ENCODE measurements around the gene KCNQ5.
A peak's percentile ranks its signal among the peaks of the same experiment; 100 is the strongest.

Gene KCNQ5

DNA sequence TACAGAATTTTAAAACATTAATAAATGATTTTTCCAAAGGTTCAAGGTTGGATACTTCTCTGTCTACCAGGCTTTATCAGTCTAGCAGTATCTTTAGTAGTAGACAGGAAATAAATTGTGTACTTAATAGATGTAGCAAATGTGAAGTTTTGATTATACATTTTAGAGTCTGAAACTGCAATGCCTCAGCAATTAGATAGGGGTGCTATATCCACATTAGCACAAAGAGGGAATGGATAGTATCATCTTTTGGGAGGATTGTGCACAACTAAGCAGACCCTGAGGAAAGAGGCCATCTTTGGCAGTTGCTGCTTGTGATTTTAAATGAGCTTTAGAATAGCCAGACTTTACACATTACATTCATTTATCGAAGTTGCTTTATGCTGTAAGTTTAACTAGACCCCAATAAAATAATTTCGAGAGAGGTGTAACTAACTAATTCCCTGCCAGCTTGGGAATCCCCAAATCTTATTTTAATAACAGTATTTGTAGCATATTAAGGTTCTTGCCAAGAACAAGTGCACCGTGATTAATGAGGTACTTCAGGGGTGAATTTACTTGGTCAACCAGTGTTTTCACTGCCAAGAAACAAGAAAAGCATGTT lies 2.8 kb downstream of the KCNQ5 start:
- peak; percentile 64 for FAIRE-seq
- DNase-seq (ENCODE audit: insufficient read length, low spot score) = peak; percentile 24

GRCh38 chr6:72626126-72626525 lies 4.3 kb downstream of the KCNQ5 start:
- TF ChIP-seq POLR2A (IDR thresholded peaks at IDR 0.05; ENCODE audit: low read depth, low read length) = no peak
- DNase-seq (ENCODE audit: insufficient read length, low spot score) = no peak
- no peak for FAIRE-seq

More for the DNA sequence above, 2.8 kb downstream of the KCNQ5 start:
- no peak for TF ChIP-seq POLR2A (IDR thresholded peaks at IDR 0.05; ENCODE audit: low read depth, low read length)

GRCh38 chr6:72627539-72627938 lies 5.7 kb downstream of the KCNQ5 start:
- FAIRE-seq = no peak
- no peak for TF ChIP-seq POLR2A (IDR thresholded peaks at IDR 0.05; ENCODE audit: low read depth, low read length)
- DNase-seq (ENCODE audit: insufficient read length, low spot score) = no peak

GRCh38 chr6:72631480-72631879 lies 9.6 kb downstream of the KCNQ5 start:
- no peak for TF ChIP-seq POLR2A (IDR thresholded peaks at IDR 0.05; ENCODE audit: low read depth, low read length)
- DNase-seq (ENCODE audit: insufficient read length, low spot score) (no peak), FAIRE-seq (peak; percentile 78)

- no peak for TF ChIP-seq POLR2A (IDR thresholded peaks at IDR 0.05; ENCODE audit: low read depth, low read length)
- FAIRE-seq (no peak), DNase-seq (ENCODE audit: insufficient read length, low spot score) (no peak)
Measured at GRCh38 chr6:72635636-72636035, 13.8 kb downstream of the KCNQ5 start.

GRCh38 chr6:72636215-72636614 lies 14.4 kb downstream of the KCNQ5 start:
- FAIRE-seq (no peak), DNase-seq (ENCODE audit: insufficient read length, low spot score) (no peak)
- TF ChIP-seq POLR2A (IDR thresholded peaks at IDR 0.05; ENCODE audit: low read depth, low read length) = no peak

DNA sequence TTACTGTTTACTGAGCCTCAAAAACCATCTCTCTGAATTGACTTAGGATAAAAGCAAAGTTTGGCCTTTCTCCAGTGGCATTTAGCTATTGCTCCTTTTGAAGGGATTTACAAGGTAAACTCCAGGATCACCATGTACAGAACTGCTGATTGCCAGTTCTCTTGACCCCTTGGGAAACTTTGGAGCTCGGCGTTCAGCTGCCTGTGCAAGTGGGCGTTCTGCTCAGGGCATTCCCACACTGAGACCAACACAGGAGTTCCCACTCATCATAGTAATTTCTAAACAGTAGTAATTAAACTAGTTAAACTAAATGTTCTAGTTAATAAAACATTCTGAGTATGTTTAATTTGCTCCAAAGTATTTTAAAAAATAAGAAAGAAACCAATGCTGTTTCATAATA lies 14.9 kb downstream of the KCNQ5 start:
- FAIRE-seq = no peak
- DNase-seq (ENCODE audit: insufficient read length, low spot score) = no peak
- no peak for TF ChIP-seq POLR2A (IDR thresholded peaks at IDR 0.05; ENCODE audit: low read depth, low read length)

GRCh38 chr6:72639920-72640614 lies 18.2 kb downstream of the KCNQ5 start:
- no peak for TF ChIP-seq POLR2A (IDR thresholded peaks at IDR 0.05; ENCODE audit: low read depth, low read length)
- FAIRE-seq (no peak), DNase-seq (ENCODE audit: insufficient read length, low spot score) (no peak)

GRCh38 chr6:72640615-72640930 lies 18.7 kb downstream of the KCNQ5 start:
- DNase-seq (ENCODE audit: insufficient read length, low spot score) = no peak
- no peak for TF ChIP-seq POLR2A (IDR thresholded peaks at IDR 0.05; ENCODE audit: low read depth, low read length)
- no peak for FAIRE-seq

- no peak for DNase-seq (ENCODE audit: insufficient read length, low spot score)
- no peak for FAIRE-seq
- no peak for TF ChIP-seq POLR2A (IDR thresholded peaks at IDR 0.05; ENCODE audit: low read depth, low read length)
Measured at GRCh38 chr6:72642435-72642834, 20.6 kb downstream of the KCNQ5 start.

DNA sequence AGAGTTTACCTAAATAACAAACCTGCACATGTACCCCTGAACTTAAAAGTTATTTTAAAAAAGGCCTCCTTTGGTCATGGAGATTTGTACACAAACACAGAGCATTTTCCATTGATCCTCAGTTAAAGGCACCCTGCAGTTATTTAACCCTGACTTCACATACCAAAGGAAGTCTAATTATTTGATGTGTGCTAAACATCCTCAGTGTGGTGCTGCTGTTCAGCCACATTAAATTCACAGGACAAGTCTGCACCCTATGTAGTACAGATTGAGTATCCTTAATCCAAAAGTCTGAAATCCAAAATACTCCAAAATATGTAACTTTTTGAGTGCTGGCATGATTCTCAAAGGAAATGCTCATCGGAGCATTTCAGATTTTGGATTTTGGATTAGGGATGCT lies 21.4 kb downstream of the KCNQ5 start:
- no peak for FAIRE-seq
- DNase-seq (ENCODE audit: insufficient read length, low spot score) = no peak
- TF ChIP-seq POLR2A (IDR thresholded peaks at IDR 0.05; ENCODE audit: low read depth, low read length) = no peak

DNA sequence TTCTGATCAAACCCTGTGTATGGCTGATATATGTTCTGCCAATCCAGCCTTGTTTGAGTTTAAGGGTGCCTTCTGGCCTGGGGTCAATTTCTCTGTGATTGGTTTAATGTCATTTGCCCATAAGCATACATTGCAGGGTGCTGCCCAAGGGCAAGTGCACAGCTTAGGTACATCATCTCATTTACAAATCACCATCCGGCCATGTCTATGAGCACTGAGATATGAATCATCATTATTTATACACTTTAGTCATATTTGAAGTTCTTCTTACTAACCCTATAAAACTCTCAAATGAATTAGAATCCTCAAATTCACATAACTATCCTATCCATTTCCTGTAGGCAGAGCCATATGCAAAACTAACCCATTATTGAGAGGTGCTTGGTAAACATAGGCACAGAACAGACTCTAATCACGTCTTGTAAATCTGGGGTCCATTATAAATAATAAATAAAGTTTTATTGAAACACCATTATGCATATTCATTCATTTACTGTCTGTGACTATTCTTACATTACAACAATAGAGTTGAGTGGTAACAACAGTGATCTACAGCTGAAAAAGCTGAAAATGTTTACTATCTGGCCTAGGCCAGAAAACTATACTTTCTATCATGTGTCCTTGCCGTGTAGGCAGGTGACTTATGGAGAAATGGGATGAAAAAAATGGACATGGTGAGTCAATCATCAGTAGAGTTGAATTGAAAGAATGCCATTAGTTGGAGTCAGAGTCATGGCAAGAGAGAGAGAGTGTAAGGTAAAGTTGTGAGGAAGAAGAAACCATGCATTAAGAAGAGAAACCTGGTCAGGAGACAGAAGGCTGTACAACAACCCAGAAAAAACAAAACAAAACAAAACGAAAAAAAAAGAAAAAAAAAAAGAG lies 25.0 kb downstream of the KCNQ5 start:
- DNase-seq (ENCODE audit: insufficient read length, low spot score) (no peak), FAIRE-seq (peak; percentile 71)
- no peak for TF ChIP-seq POLR2A (IDR thresholded peaks at IDR 0.05; ENCODE audit: low read depth, low read length)

GRCh38 chr6:72647489-72647888 lies 25.6 kb downstream of the KCNQ5 start:
- no peak for FAIRE-seq
- no peak for DNase-seq (ENCODE audit: insufficient read length, low spot score)
- no peak for TF ChIP-seq POLR2A (IDR thresholded peaks at IDR 0.05; ENCODE audit: low read depth, low read length)

All from H54 (cell line).